Spleen (tissue), 11 donors: ENCODE results near the gene WHAMM. TPM values are rescaled to one million over a fixed set of nuclear protein-coding genes. Genes with fewer than 3 reads are reported as not detected.

ENCODE experiments used
- DNase-seq: peaks from one replicate; pipeline ENCODE4 v3.0.0-alpha.2; 2020
- H3K27ac ChIP-seq, 8 donors: fragments of 200-600 bp; sonication (generic) in 7 of 8; 1 replicate in 4 of 8; 2 replicates in 4 of 8; pipeline versions ENCODE4 v1.5.0 to v1.8.0; 2016 to 2021; ENCODE audit warnings: inconsistent platforms in 4 of 8, mild to moderate bottlenecking in 4 of 8, moderate library complexity in 1 of 8
- H3K27me3 ChIP-seq, 7 donors: fragments of 200-600 bp; sonication (generic) in 6 of 7; replicated peaks in 1 of 7; 1 replicate in 4 of 7; 2 replicates in 3 of 7; pipeline versions ENCODE4 v1.5.0 to v1.8.0; 2016 to 2021; ENCODE audit warnings: inconsistent platforms in 3 of 7, mild to moderate bottlenecking in 1 of 7
- H3K36me3 ChIP-seq, 6 donors: fragments of 200-600 bp; sonication (generic) in 5 of 6; 1 replicate in 4 of 6; 2 replicates in 2 of 6; pipeline versions ENCODE4 v1.5.0 to v1.8.0; 2016 to 2021; ENCODE audit warnings: inconsistent platforms in 2 of 6
- H3K4me1 ChIP-seq, 6 donors: fragments of 200-600 bp; sonication (generic) in 5 of 6; 1 replicate in 3 of 6; 2 replicates in 3 of 6; pipeline versions ENCODE4 v1.5.0 to v1.8.0; 2016 to 2021; ENCODE audit warnings: inconsistent platforms in 3 of 6
- H3K4me3 ChIP-seq, 8 donors: fragments of 200-600 bp; sonication (generic) in 7 of 8; 1 replicate in 4 of 8; 2 replicates in 4 of 8; pipeline versions ENCODE4 v1.5.0 to v1.8.0; 2016 to 2021; ENCODE audit warnings: inconsistent platforms in 4 of 8, mild to moderate bottlenecking in 4 of 8, moderate library complexity in 2 of 8
- H3K9me3 ChIP-seq, 8 donors: fragments of 200-600 bp; sonication (generic) in 7 of 8; 1 replicate in 4 of 8; 2 replicates in 4 of 8; pipeline versions ENCODE4 v1.5.0 to v1.8.0; 2016 to 2021; ENCODE audit warnings: inconsistent platforms in 4 of 8
- CTCF ChIP-seq, 11 experiments: fragments of 200-600 bp in 7 of 11; fragments of 450-650 bp in 4 of 11; sonication (generic) in 4 of 11; IDR thresholded peaks in 8 of 11; conservative IDR thresholded peaks in 3 of 11; 1 replicate in 7 of 11; 2 replicates in 4 of 11; pipeline versions ENCODE4 v1.4.0 to v1.8.0; 2016 to 2021; ENCODE audit warnings: antibody characterized with exemption in 11 of 11, inconsistent platforms in 4 of 11, mild to moderate bottlenecking in 1 of 11
- POLR2A ChIP-seq, 3 donors: fragments of 450-650 bp; IDR thresholded peaks; one replicate each; pipeline ENCODE4 v1.5.1; 2017; ENCODE audit warnings: antibody characterized with exemption in 3 of 3, mild to moderate bottlenecking in 1 of 3
- POLR2AphosphoS5 ChIP-seq, 3 donors: sonication (generic); formaldehyde crosslinking; IDR thresholded peaks; one replicate each; pipeline ENCODE4 v1.5.1; 2017; ENCODE audit warnings: antibody characterized with exemption in 3 of 3
- WGBS, 5 donors: extraction: QIAGEN DNeasy Blood & Tissue Kit in 3 of 5; methylation state at CpG; one replicate each; pipeline versions ENCODE4 v1.1.5 to v1.1.7; 2013 to 2018; 5-methylcytosine and 5-hydroxymethylcytosine counted together
- intact Hi-C: fragments of 100-400 bp; cut with DNase I; formaldehyde crosslinking; loops from one replicate; pipeline ENCODE4 v1.15.0; 2023; ENCODE audit warnings: low total_unique reads
- polyA plus RNA-seq, 3 donors: library from polyadenylated mRNA; stranded (reverse); fragments of 200-250 nt; gene quantifications; one replicate each; pipeline ENCODE4 v1.2.1, GENCODE V29; 2013
- total RNA-seq, 7 donors: library from RNA; depleted of rRNA in 3 of 7; stranded (reverse); fragments of >200 nt in 3 of 7; fragmentation: NEBNext Ultra II Directional in 4 of 7; extraction: Animal tissue kit (Norgen Biotek cat#: 25700) in 4 of 7; gene quantifications; one replicate each; pipeline versions ENCODE4 v1.1.0 to v1.2.1, GENCODE V29; 2016 to 2021
- donor health status: healthy with polysubstance abuse.
- donor health status: DM: no; HTN: no; CAD: no; lungs with moderate emphysema.
- donor health status: DM: no; HTN: no; CAD: no.
- donor health status: Bipolar disorder and iron deficiency.
- donor health status: healthy.
- donor health status: DM: no; HTN: no; CAD: no.
- donor health status: DM: yes; HTN: yes; CAD: no.

Gene WHAMM
- total and polyA plus RNA-seq, 10 donors: 3.3 to 14.1 (median 11.9) TPM

- 86 to 94% (median 91%) methylated on average over 5 of the region's 5 CpGs for WGBS, 5 donors
- TF ChIP-seq CTCF (IDR thresholded peaks at IDR 0.05 in 8 of 11, conservative IDR thresholded peaks at IDR 0.05 in 3 of 11) (no peak), POLR2AphosphoS5 (IDR thresholded peaks at IDR 0.05) (no peak), POLR2A (IDR thresholded peaks at IDR 0.05) (no peak)
- Histone ChIP-seq H3K4me3 (no peak overlapping the region), H3K27me3 (no peaks in the 10 kb centered on the region), H3K9me3 (no peaks in the 10 kb centered on the region), H3K4me1 (no peaks in the 10 kb centered on the region), H3K36me3 (peaks cover 0 to 9% (median 0%) of the 10 kb centered on the region in 6 donors), H3K27ac (no peak overlapping the region)
- intact Hi-C loops: no loop called here
- DNase-seq: no peak
Measured at GRCh38 chr15:82878325-82878724, 68.9 kb downstream of the WHAMM start.

- Histone ChIP-seq H3K27me3 (no peaks in the 10 kb centered on the region), H3K27ac (no peak overlapping the region), H3K4me3 (no peak overlapping the region), H3K36me3 (no peaks in the 10 kb centered on the region), H3K9me3 (no peaks in the 10 kb centered on the region), H3K4me1 (no peaks in the 10 kb centered on the region)
- no peak for TF ChIP-seq CTCF (IDR thresholded peaks at IDR 0.05 in 8 of 11, conservative IDR thresholded peaks at IDR 0.05 in 3 of 11)
- TF ChIP-seq POLR2AphosphoS5 (IDR thresholded peaks at IDR 0.05): no peak
- no peak for TF ChIP-seq POLR2A (IDR thresholded peaks at IDR 0.05)
- 52 to 66% (median 63%) methylated on average over 6 of the region's 6 CpGs for WGBS, 5 donors
- no peak for DNase-seq
- intact Hi-C loops: no loop called here
Measured at GRCh38 chr15:82880704-82881103, 71.3 kb downstream of the WHAMM start.

GRCh38 chr15:82881747-82882146, 72.3 kb downstream of the WHAMM start:
- TF ChIP-seq POLR2A (IDR thresholded peaks at IDR 0.05): no peak
- TF ChIP-seq CTCF (IDR thresholded peaks at IDR 0.05 in 8 of 11, conservative IDR thresholded peaks at IDR 0.05 in 3 of 11): no peak
- no peak for TF ChIP-seq POLR2AphosphoS5 (IDR thresholded peaks at IDR 0.05)
- Histone ChIP-seq H3K9me3 (no peaks in the 10 kb centered on the region), H3K27ac (no peak overlapping the region), H3K4me3 (no peak overlapping the region), H3K4me1 (no peaks in the 10 kb centered on the region), H3K36me3 (no peaks in the 10 kb centered on the region), H3K27me3 (no peaks in the 10 kb centered on the region)
- no peak for DNase-seq
- 89 to 95% (median 94%) methylated on average over 2 of the region's 2 CpGs for WGBS, 5 donors
- intact Hi-C loops: no loop called here

- Histone ChIP-seq H3K36me3 (no peaks in the 10 kb centered on the region), H3K9me3 (no peaks in the 10 kb centered on the region), H3K27ac (no peak overlapping the region), H3K4me1 (no peaks in the 10 kb centered on the region), H3K4me3 (no peak overlapping the region), H3K27me3 (no peaks in the 10 kb centered on the region)
- intact Hi-C loops: no loop called here
- DNase-seq: no peak
- 67 to 82% (median 78%) methylated on average over 4 to 5 of the region's 5 CpGs for WGBS, 5 donors
- no peak for TF ChIP-seq CTCF (IDR thresholded peaks at IDR 0.05 in 8 of 11, conservative IDR thresholded peaks at IDR 0.05 in 3 of 11)
Measured at GRCh38 chr15:82882273-82882928, 73.0 kb downstream of the WHAMM start.

Other genes starting within 250 kb of the WHAMM start
- 1 to 10 TPM in 1 of 7 donors, under 1 TPM in 6; 0.09 to 1.2 (median 0.46) TPM for gene CPEB1, start 162.3 kb upstream of the WHAMM start, total RNA-seq
- gene CPEB1, start 162.3 kb upstream of the WHAMM start, polyA plus RNA-seq: under 1 TPM; 0.39 to 0.48 (median 0.47) TPM
- gene AP3B2, start 99.8 kb upstream of the WHAMM start, total RNA-seq: 1 to 10 TPM in 5 of 7 donors, under 1 TPM in 1, not detected in 1; 0.30 to 9.5 (median 1.5) TPM
- under 1 TPM; 0.15 to 0.38 (median 0.22) TPM for gene AP3B2, start 99.8 kb upstream of the WHAMM start, polyA plus RNA-seq
- gene FSD2, start 3.6 kb upstream of the WHAMM start, total RNA-seq: not detected
- gene FSD2, start 3.6 kb upstream of the WHAMM start, polyA plus RNA-seq: under 1 TPM; 0.02 to 0.03 (median 0.02) TPM
- 10 to 100 TPM in 6 of 7 donors, 1 to 10 TPM in 1; 4.3 to 24.3 (median 12.8) TPM for gene HOMER2, start 143.1 kb downstream of the WHAMM start, total RNA-seq
- 1 to 10 TPM; 2.1 to 5.4 (median 2.2) TPM for gene HOMER2, start 143.1 kb downstream of the WHAMM start, polyA plus RNA-seq
- gene RAMAC, start 176.6 kb downstream of the WHAMM start, total RNA-seq: 10 to 100 TPM; 12.8 to 19.4 (median 15.2) TPM
- 10 to 100 TPM; 18.0 to 22.4 (median 20.7) TPM for gene RAMAC, start 176.6 kb downstream of the WHAMM start, polyA plus RNA-seq
- 10 to 100 TPM; 12.9 to 34.9 (median 20.6) TPM for gene C15orf40, start 202.0 kb downstream of the WHAMM start, total RNA-seq
- 10 to 100 TPM; 22.8 to 26.8 (median 26.3) TPM for gene C15orf40, start 202.0 kb downstream of the WHAMM start, polyA plus RNA-seq